ENCODE data around the gene MGST1. TPM values are rescaled to one million over a fixed set of nuclear protein-coding genes. Genes with fewer than 3 reads are reported as not detected.
A peak's percentile ranks its signal among the peaks of the same experiment; 100 is the strongest.

The MGST1 gene, protein sequence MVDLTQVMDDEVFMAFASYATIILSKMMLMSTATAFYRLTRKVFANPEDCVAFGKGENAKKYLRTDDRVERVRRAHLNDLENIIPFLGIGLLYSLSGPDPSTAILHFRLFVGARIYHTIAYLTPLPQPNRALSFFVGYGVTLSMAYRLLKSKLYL
- 857 TPM for polyA plus RNA-seq (2013, experiment 1 of 2)
- polyA plus RNA-seq (2013, experiment 2 of 2) = 842 TPM

DNA sequence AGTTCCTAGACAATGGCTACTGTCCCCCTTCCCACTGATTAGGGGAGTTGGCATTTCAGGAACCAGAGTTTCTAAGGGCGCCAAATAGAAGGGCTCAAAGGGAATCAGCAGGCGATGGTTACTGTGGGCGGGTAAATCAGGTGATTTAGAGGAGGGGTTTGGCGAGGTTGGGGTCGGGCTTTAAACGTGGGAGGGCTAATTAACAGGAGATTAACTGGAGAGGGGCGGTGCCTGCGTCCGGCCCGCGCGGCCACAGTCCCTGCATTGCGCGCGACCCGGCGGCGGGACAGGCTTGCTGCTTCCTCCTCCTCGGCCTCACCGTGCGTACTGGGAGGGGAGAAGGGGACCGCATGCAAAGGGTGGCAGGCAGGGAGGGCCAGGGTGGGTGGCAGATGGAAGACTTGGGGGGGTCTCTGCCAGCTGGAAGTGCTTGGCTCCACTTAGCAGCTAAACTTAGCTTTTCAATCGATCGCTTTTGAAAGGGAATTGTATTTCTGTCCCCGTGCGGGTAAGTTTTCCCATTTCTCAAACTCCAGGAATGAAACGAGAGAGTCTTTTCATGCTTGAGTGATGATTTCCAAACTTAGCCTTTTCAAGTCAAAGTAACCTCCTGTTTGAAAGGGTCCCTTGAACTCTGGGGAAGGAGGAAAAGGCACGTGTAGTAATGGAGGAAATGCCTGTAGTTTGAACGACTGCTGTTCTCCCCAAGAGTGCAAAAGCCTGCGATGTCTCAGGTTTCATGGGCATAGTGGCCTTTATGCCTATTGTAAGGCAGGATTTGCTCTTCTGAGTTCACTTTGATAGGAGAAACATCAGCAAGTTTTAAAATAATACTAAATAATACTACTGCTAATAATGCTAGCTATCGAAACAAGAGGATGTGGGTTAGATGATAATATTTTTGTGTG lies at the start of gene MGST1:
TSS of gene MGST1 (plus strand) at position 255 of the 908 bp plus-strand sequence. CDS start 6,608 bp downstream, outside the sequence.
- no peak within 1 kb of the TSS for H2BK15ac ChIP-seq (ENCODE audit: low read length)
- H3K4me3 ChIP-seq (ENCODE audit: low read length in 2 of 2) = peak within 1 kb of the TSS; percentile 50 to 90
- H3K36me3 ChIP-seq (replicated peaks in 1 of 2; ENCODE audit: control insufficient read depth in 2 of 2, insufficient read depth in 2 of 2, low read length in 2 of 2) = no peaks in the 10 kb centered on the region
- WGBS, 2 donors (ENCODE audit: extremely low coverage in 2 of 2, insufficient read length in 2 of 2, insufficient replicate concordance in 1 of 2) = no CpG with 5 or more reads among the region's 31 CpGs
- H3K9ac ChIP-seq (ENCODE audit: low read depth, low read length, poor library complexity) = peak within 1 kb of the TSS; percentile 79
- no peak within 1 kb of the TSS for H2BK12ac ChIP-seq (ENCODE audit: low read length)
- H2BK120ac ChIP-seq (ENCODE audit: low read depth, low read length) = no peak within 1 kb of the TSS
- peak within 1 kb of the TSS; percentile 58 for H3K4me2 ChIP-seq (ENCODE audit: insufficient read depth, low read length, poor library complexity, severe bottlenecking)
- H2AK5ac ChIP-seq (ENCODE audit: low read depth, low read length) = peak within 1 kb of the TSS; percentile 36
- H3K79me1 ChIP-seq (ENCODE audit: low read depth, low read length) = no peaks in the 10 kb centered on the region
- H2AFZ ChIP-seq (ENCODE audit: low read length) = peak within 1 kb of the TSS; percentile 84
- H4K91ac ChIP-seq (ENCODE audit: low read depth, low read length, poor library complexity) = no peak within 1 kb of the TSS
- peak within 1 kb of the TSS; percentile 95 for H3K27ac ChIP-seq (replicated peaks; ENCODE audit: low read length)
- DNase-seq (ENCODE audit: low spot score) = peak; percentile 89
- H3K18ac ChIP-seq (ENCODE audit: low read length) = peak within 1 kb of the TSS; percentile 93
- no peak within 1 kb of the TSS for H4K8ac ChIP-seq (ENCODE audit: low read depth, low read length)
- no peak within 1 kb of the TSS for H3K14ac ChIP-seq (ENCODE audit: low read length)
- peaks cover 7 to 32% of the 10 kb centered on the region in 2 donors for H3K4me1 ChIP-seq (ENCODE audit: control insufficient read depth in 2 of 2, insufficient read depth in 1 of 2, low read depth in 1 of 2, low read length in 2 of 2)
- peak within 1 kb of the TSS; percentile 92 for H3K23ac ChIP-seq (ENCODE audit: low read depth, low read length, poor library complexity)
- no peak within 1 kb of the TSS for H2BK5ac ChIP-seq (ENCODE audit: low read length)
- H3K9me3 ChIP-seq (replicated peaks in 1 of 2; ENCODE audit: control insufficient read depth in 2 of 2, insufficient read depth in 1 of 2, low read depth in 1 of 2, low read length in 2 of 2) = no peaks in the 10 kb centered on the region
- H3K27me3 ChIP-seq (ENCODE audit: control insufficient read depth in 3 of 3, insufficient read depth in 3 of 3, low read depth in 1 of 3, low read length in 3 of 3) = no peaks in the 10 kb centered on the region
- no peak within 1 kb of the TSS for H3K4ac ChIP-seq (ENCODE audit: low read length)

DNA sequence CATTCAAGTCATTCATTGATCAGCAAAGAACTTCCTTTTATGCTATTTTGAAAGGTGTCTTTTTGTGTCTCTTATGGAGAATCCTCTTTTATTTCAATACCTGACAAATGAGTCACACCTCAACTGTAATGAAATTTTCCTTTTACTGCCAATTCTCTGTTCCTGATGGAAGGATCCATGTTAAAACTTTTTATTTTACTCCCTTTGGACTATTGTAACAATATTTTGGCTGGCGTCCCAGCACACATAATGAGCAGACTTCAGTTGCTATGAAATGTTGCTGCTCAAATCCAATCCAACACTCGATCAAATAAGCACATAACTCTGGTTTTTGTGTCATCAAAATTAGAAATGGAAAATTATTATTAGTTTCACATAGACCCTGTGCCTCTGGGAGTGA lies 48.0 kb upstream of the MGST1 start:
- Histone ChIP-seq H3K9ac (ENCODE audit: low read depth, low read length, poor library complexity) (no peak overlapping the region), H2BK15ac (ENCODE audit: low read length) (no peak overlapping the region), H3K9me3 (replicated peaks in 1 of 2; ENCODE audit: control insufficient read depth in 2 of 2, insufficient read depth in 1 of 2, low read depth in 1 of 2, low read length in 2 of 2) (no peaks in the 10 kb centered on the region), H3K4me2 (ENCODE audit: insufficient read depth, low read length, poor library complexity, severe bottlenecking) (no peak overlapping the region), H3K4me3 (ENCODE audit: low read length in 2 of 2) (no peak overlapping the region), H2BK120ac (ENCODE audit: low read depth, low read length) (no peak overlapping the region), H3K79me1 (ENCODE audit: low read depth, low read length) (no peaks in the 10 kb centered on the region), H3K27ac (replicated peaks; ENCODE audit: low read length) (no peak overlapping the region), H2AK5ac (ENCODE audit: low read depth, low read length) (no peak overlapping the region), H3K27me3 (ENCODE audit: control insufficient read depth in 3 of 3, insufficient read depth in 3 of 3, low read depth in 1 of 3, low read length in 3 of 3) (no peaks in the 10 kb centered on the region), H3K36me3 (replicated peaks in 1 of 2; ENCODE audit: control insufficient read depth in 2 of 2, insufficient read depth in 2 of 2, low read length in 2 of 2) (no peaks in the 10 kb centered on the region), H3K14ac (ENCODE audit: low read length) (no peak overlapping the region), H4K8ac (ENCODE audit: low read depth, low read length) (no peak overlapping the region), H2AFZ (ENCODE audit: low read length) (no peak overlapping the region), H3K4ac (ENCODE audit: low read length) (no peak overlapping the region), H4K91ac (ENCODE audit: low read depth, low read length, poor library complexity) (no peak overlapping the region), H2BK12ac (ENCODE audit: low read length) (no peak overlapping the region), H3K23ac (ENCODE audit: low read depth, low read length, poor library complexity) (no peak overlapping the region), H3K18ac (ENCODE audit: low read length) (no peak overlapping the region), H3K4me1 (ENCODE audit: control insufficient read depth in 2 of 2, insufficient read depth in 1 of 2, low read depth in 1 of 2, low read length in 2 of 2) (peaks cover 0 to 3% of the 10 kb centered on the region in 2 donors), H2BK5ac (ENCODE audit: low read length) (no peak overlapping the region)
- no peak for DNase-seq (ENCODE audit: low spot score)
- WGBS, 2 donors (ENCODE audit: extremely low coverage in 2 of 2, insufficient read length in 2 of 2, insufficient replicate concordance in 1 of 2) = no CpG with 5 or more reads among the region's 2 CpGs

DNA sequence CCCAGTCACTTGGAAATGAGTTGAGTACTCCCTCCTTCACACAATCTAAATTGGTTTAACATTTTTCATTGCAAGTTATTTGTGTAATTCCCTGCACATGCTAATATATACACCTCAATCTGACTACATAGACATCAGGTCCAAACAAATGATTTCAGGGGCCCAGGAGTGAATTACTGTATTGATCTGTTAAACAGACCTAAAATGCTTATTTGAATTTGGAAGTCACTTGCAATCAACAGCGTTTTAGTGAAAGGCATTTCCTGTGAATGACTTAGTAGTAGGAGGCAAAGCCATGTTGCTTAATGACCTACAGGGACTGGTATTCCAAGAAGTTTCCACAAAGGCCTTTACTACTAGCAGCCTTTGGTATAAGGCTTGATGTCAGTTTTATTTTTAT lies 47.3 kb upstream of the MGST1 start:
- no peaks in the 10 kb centered on the region for H3K27me3 ChIP-seq (ENCODE audit: control insufficient read depth in 3 of 3, insufficient read depth in 3 of 3, low read depth in 1 of 3, low read length in 3 of 3)
- no peaks in the 10 kb centered on the region for H3K79me1 ChIP-seq (ENCODE audit: low read depth, low read length)
- no peak overlapping the region for H4K8ac ChIP-seq (ENCODE audit: low read depth, low read length)
- H3K27ac ChIP-seq (replicated peaks; ENCODE audit: low read length) = no peak overlapping the region
- H2AK5ac ChIP-seq (ENCODE audit: low read depth, low read length) = no peak overlapping the region
- H3K9ac ChIP-seq (ENCODE audit: low read depth, low read length, poor library complexity) = no peak overlapping the region
- no peak overlapping the region for H2BK120ac ChIP-seq (ENCODE audit: low read depth, low read length)
- DNase-seq (ENCODE audit: low spot score) = no peak
- H3K4me3 ChIP-seq (ENCODE audit: low read length in 2 of 2) = no peak overlapping the region
- H2AFZ ChIP-seq (ENCODE audit: low read length) = no peak overlapping the region
- no peak overlapping the region for H3K23ac ChIP-seq (ENCODE audit: low read depth, low read length, poor library complexity)
- H3K36me3 ChIP-seq (replicated peaks in 1 of 2; ENCODE audit: control insufficient read depth in 2 of 2, insufficient read depth in 2 of 2, low read length in 2 of 2) = no peaks in the 10 kb centered on the region
- no peak overlapping the region for H2BK12ac ChIP-seq (ENCODE audit: low read length)
- WGBS, 2 donors (ENCODE audit: extremely low coverage in 2 of 2, insufficient read length in 2 of 2, insufficient replicate concordance in 1 of 2) = no CpG with 5 or more reads among the region's 1 CpG
- H3K4me2 ChIP-seq (ENCODE audit: insufficient read depth, low read length, poor library complexity, severe bottlenecking) = no peak overlapping the region
- no peaks in the 10 kb centered on the region for H3K9me3 ChIP-seq (replicated peaks in 1 of 2; ENCODE audit: control insufficient read depth in 2 of 2, insufficient read depth in 1 of 2, low read depth in 1 of 2, low read length in 2 of 2)
- H2BK15ac ChIP-seq (ENCODE audit: low read length) = no peak overlapping the region
- no peak overlapping the region for H4K91ac ChIP-seq (ENCODE audit: low read depth, low read length, poor library complexity)
- no peak overlapping the region for H3K14ac ChIP-seq (ENCODE audit: low read length)
- H3K4me1 ChIP-seq (ENCODE audit: control insufficient read depth in 2 of 2, insufficient read depth in 1 of 2, low read depth in 1 of 2, low read length in 2 of 2) = peaks cover 0 to 3% of the 10 kb centered on the region in 2 donors
- H2BK5ac ChIP-seq (ENCODE audit: low read length) = no peak overlapping the region
- no peak overlapping the region for H3K4ac ChIP-seq (ENCODE audit: low read length)
- no peak overlapping the region for H3K18ac ChIP-seq (ENCODE audit: low read length)

DNA sequence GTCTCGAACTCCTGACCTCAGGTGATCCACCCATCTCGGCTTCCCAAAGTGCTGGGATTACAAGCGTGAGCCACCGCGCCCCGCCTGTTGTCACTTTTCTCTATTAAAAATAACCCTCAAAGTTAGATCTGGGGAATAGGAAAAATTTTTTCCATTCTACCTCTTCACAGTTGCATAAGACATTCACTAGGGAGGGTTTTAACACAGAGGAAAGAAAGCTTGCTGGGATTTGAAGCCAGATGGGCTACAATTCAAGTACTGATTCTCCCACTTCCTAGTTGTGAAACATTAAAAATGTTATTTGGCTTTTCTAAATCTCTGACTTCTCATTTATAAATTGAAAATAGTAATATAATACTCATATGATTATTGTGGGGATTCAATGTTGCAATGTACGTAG lies 46.7 kb upstream of the MGST1 start:
- H3K4me1 ChIP-seq (ENCODE audit: control insufficient read depth in 2 of 2, insufficient read depth in 1 of 2, low read depth in 1 of 2, low read length in 2 of 2) = peaks cover 0 to 3% of the 10 kb centered on the region in 2 donors
- no peak overlapping the region for H2AFZ ChIP-seq (ENCODE audit: low read length)
- no peak overlapping the region for H2AK5ac ChIP-seq (ENCODE audit: low read depth, low read length)
- H3K23ac ChIP-seq (ENCODE audit: low read depth, low read length, poor library complexity) = no peak overlapping the region
- no peak overlapping the region for H3K9ac ChIP-seq (ENCODE audit: low read depth, low read length, poor library complexity)
- DNase-seq (ENCODE audit: low spot score) = no peak
- no peak overlapping the region for H2BK12ac ChIP-seq (ENCODE audit: low read length)
- H2BK120ac ChIP-seq (ENCODE audit: low read depth, low read length) = no peak overlapping the region
- H3K27ac ChIP-seq (replicated peaks; ENCODE audit: low read length) = no peak overlapping the region
- H3K36me3 ChIP-seq (replicated peaks in 1 of 2; ENCODE audit: control insufficient read depth in 2 of 2, insufficient read depth in 2 of 2, low read length in 2 of 2) = no peaks in the 10 kb centered on the region
- H3K18ac ChIP-seq (ENCODE audit: low read length) = no peak overlapping the region
- no peak overlapping the region for H3K4me2 ChIP-seq (ENCODE audit: insufficient read depth, low read length, poor library complexity, severe bottlenecking)
- no peaks in the 10 kb centered on the region for H3K27me3 ChIP-seq (ENCODE audit: control insufficient read depth in 3 of 3, insufficient read depth in 3 of 3, low read depth in 1 of 3, low read length in 3 of 3)
- H2BK15ac ChIP-seq (ENCODE audit: low read length) = no peak overlapping the region
- no peaks in the 10 kb centered on the region for H3K79me1 ChIP-seq (ENCODE audit: low read depth, low read length)
- no peaks in the 10 kb centered on the region for H3K9me3 ChIP-seq (replicated peaks in 1 of 2; ENCODE audit: control insufficient read depth in 2 of 2, insufficient read depth in 1 of 2, low read depth in 1 of 2, low read length in 2 of 2)
- no peak overlapping the region for H3K4me3 ChIP-seq (ENCODE audit: low read length in 2 of 2)
- H3K4ac ChIP-seq (ENCODE audit: low read length) = no peak overlapping the region
- no peak overlapping the region for H4K8ac ChIP-seq (ENCODE audit: low read depth, low read length)
- no CpG with 5 or more reads among the region's 7 CpGs for WGBS, 2 donors (ENCODE audit: extremely low coverage in 2 of 2, insufficient read length in 2 of 2, insufficient replicate concordance in 1 of 2)
- H3K14ac ChIP-seq (ENCODE audit: low read length) = no peak overlapping the region
- H2BK5ac ChIP-seq (ENCODE audit: low read length) = no peak overlapping the region
- no peak overlapping the region for H4K91ac ChIP-seq (ENCODE audit: low read depth, low read length, poor library complexity)

Measured in neuronal stem cell (in vitro differentiated cells).